HEK293 (cell line): ENCODE data around the gene DAP.

Experiments
- CTCF ChIA-PET: fragments of 350-600 bp; formaldehyde crosslinking; extraction: SDS; loops from one replicate; lab custom pipeline; 2021; ENCODE audit warnings: antibody characterized with exemption; lab: Yijun Ruan, JAX
- POLR2A ChIA-PET: fragments of 300-600 bp; formaldehyde crosslinking; extraction: SDS; loops from one replicate; lab custom pipeline; 2020; ENCODE audit warnings: antibody characterized with exemption, inconsistent platforms; lab: Yijun Ruan, JAX
- H3K27ac ChIP-seq: fragments of 200-500 bp; sonication (Bioruptor generic); 2 replicates; pipeline ENCODE4 v1.5.1; 2014; ENCODE audit warnings: low read depth, low read length, control low read depth, inconsistent platforms; ENCODE audit errors: extremely low read depth
- H3K36me3 ChIP-seq, 2 experiments: fragments of 200-500 bp in 1 of 2; sonication (Bioruptor generic) in 1 of 2; 1 replicate in 1 of 2; 2 replicates in 1 of 2; pipeline ENCODE4 v1.5.1; 2014 to 2017; ENCODE audit warnings: inconsistent platforms in 2 of 2, low read length in 2 of 2; ENCODE audit not compliant: control insufficient read depth in 2 of 2, insufficient read depth in 1 of 2
- H3K4me1 ChIP-seq: fragments of 200-500 bp; sonication (Bioruptor generic); 2 replicates; pipeline ENCODE4 v1.5.1; 2014; ENCODE audit warnings: mild to moderate bottlenecking, low read length, inconsistent platforms; ENCODE audit not compliant: control insufficient read depth, insufficient read depth
- H3K4me3 ChIP-seq: 2 replicates; pipeline ENCODE4 v1.5.1; 2011; ENCODE audit warnings: low read depth, mild to moderate bottlenecking, control low read depth, low read length, moderate library complexity
- H3K9me3 ChIP-seq: fragments of 200-500 bp; sonication (Bioruptor generic); 2 replicates; pipeline ENCODE4 v1.5.1; 2014; ENCODE audit warnings: low read depth, low read length, inconsistent platforms; ENCODE audit not compliant: control insufficient read depth, insufficient read depth
- GLI2 ChIP-seq: fragments of 450-650 bp; formaldehyde crosslinking; IDR thresholded peaks from 2 replicates; pipeline ENCODE4; 2017; ENCODE audit warnings: missing biosample characterization, missing genetic modification characterization, low read depth, borderline replicate concordance
- KLF10 ChIP-seq: fragments of 450-650 bp; IDR thresholded peaks from 2 replicates; pipeline ENCODE4 v1.5.1; 2018; ENCODE audit warnings: missing biosample characterization, mild to moderate bottlenecking, missing genetic modification characterization
- MYNN ChIP-seq: fragments of 450-650 bp; formaldehyde crosslinking; IDR thresholded peaks from 2 replicates; pipeline ENCODE4 v1.5.1; 2016; ENCODE audit warnings: missing biosample characterization, missing genetic modification characterization, borderline replicate concordance
- PRDM1 ChIP-seq: fragments of 450-650 bp; formaldehyde crosslinking; IDR thresholded peaks from 2 replicates; pipeline ENCODE4; 2016; ENCODE audit warnings: missing biosample characterization, missing genetic modification characterization
- YY1 ChIP-seq: fragments of 450-650 bp; formaldehyde crosslinking; IDR thresholded peaks from 2 replicates; pipeline ENCODE4 v1.5.1; 2018; ENCODE audit warnings: missing biosample characterization, missing genetic modification characterization
- ZIC2 ChIP-seq: fragments of 450-650 bp; formaldehyde crosslinking; IDR thresholded peaks from 2 replicates; pipeline ENCODE4 v1.5.1; 2016; ENCODE audit warnings: missing biosample characterization, missing genetic modification characterization
- ZNF140 ChIP-seq: fragments of 450-650 bp; formaldehyde crosslinking; IDR thresholded peaks from 2 replicates; pipeline ENCODE4 v1.5.1; 2016; ENCODE audit warnings: missing biosample characterization, missing genetic modification characterization
- ZNF354C ChIP-seq: fragments of 450-650 bp; formaldehyde crosslinking; IDR thresholded peaks from 2 replicates; pipeline ENCODE4 v1.5.1; 2016; ENCODE audit warnings: missing biosample characterization, missing genetic modification characterization, low read depth, borderline replicate concordance
- ZNF416 ChIP-seq: fragments of 450-650 bp; formaldehyde crosslinking; IDR thresholded peaks from 2 replicates; pipeline ENCODE4 v1.5.1; 2016; ENCODE audit warnings: missing biosample characterization, missing genetic modification characterization
- ZNF426 ChIP-seq: fragments of 450-650 bp; formaldehyde crosslinking; IDR thresholded peaks from 2 replicates; pipeline ENCODE4 v1.5.1; 2017; ENCODE audit warnings: missing biosample characterization, missing genetic modification characterization, mild to moderate bottlenecking, inconsistent platforms, moderate library complexity
- ZNF529 ChIP-seq: fragments of 450-650 bp; formaldehyde crosslinking; IDR thresholded peaks from 2 replicates; pipeline ENCODE4 v1.5.1; 2017; ENCODE audit warnings: missing genetic modification characterization, missing biosample characterization; ENCODE audit not compliant: insufficient replicate concordance
- ZNF571 ChIP-seq: fragments of 450-650 bp; formaldehyde crosslinking; IDR thresholded peaks from 2 replicates; pipeline ENCODE4 v1.5.0; 2017; ENCODE audit warnings: missing biosample characterization, missing genetic modification characterization
- ZNF596 ChIP-seq: fragments of 450-650 bp; IDR thresholded peaks from 2 replicates; pipeline ENCODE4 v1.5.0; 2018; ENCODE audit warnings: missing biosample characterization, mild to moderate bottlenecking, missing genetic modification characterization, moderate library complexity
- ZNF791 ChIP-seq: fragments of 450-650 bp; formaldehyde crosslinking; IDR thresholded peaks from 2 replicates; pipeline ENCODE4 v1.5.1; 2016; ENCODE audit warnings: missing biosample characterization, missing genetic modification characterization
- ZSCAN23 ChIP-seq: fragments of 450-650 bp; formaldehyde crosslinking; IDR thresholded peaks from 2 replicates; pipeline ENCODE4 v1.5.1; 2016; ENCODE audit warnings: missing biosample characterization, missing genetic modification characterization
- TF ChIP-seq, protein P1 (sequence below): fragments of 450-650 bp; formaldehyde crosslinking; optimal IDR thresholded peaks from 2 replicates; pipeline ENCODE3; 2016; ENCODE audit warnings: missing biosample characterization, mild to moderate bottlenecking, missing genetic modification characterization
- TF ChIP-seq, protein P2 (sequence below): fragments of 450-650 bp; formaldehyde crosslinking; IDR thresholded peaks from 2 replicates; pipeline ENCODE4 v1.5.1; 2016; ENCODE audit warnings: missing biosample characterization, missing genetic modification characterization
- TF ChIP-seq, protein P3 (sequence below): fragments of 450-650 bp; formaldehyde crosslinking; IDR thresholded peaks from 2 replicates; pipeline ENCODE4 v1.5.1; 2017; ENCODE audit warnings: missing biosample characterization, missing genetic modification characterization
- TF ChIP-seq, protein P4 (sequence below): fragments of 450-650 bp; formaldehyde crosslinking; IDR thresholded peaks from 2 replicates; pipeline ENCODE4 v1.5.1; 2016; ENCODE audit warnings: missing biosample characterization, missing genetic modification characterization
- TF ChIP-seq, protein P5 (sequence below): fragments of 450-650 bp; formaldehyde crosslinking; IDR thresholded peaks from 2 replicates; pipeline ENCODE4 v1.5.1; 2016; ENCODE audit warnings: missing biosample characterization, missing genetic modification characterization
- TF ChIP-seq, protein P6 (sequence below): fragments of 450-650 bp; formaldehyde crosslinking; IDR thresholded peaks from 2 replicates; pipeline ENCODE4 v1.5.1; 2016; ENCODE audit warnings: missing biosample characterization, missing genetic modification characterization
- TF ChIP-seq, protein P7 (sequence below): IDR thresholded peaks from 2 replicates; pipeline ENCODE4 v1.6.1; 2011; ENCODE audit warnings: mild to moderate bottlenecking, low read depth, low read length, borderline replicate concordance

DAP gene

DNA sequence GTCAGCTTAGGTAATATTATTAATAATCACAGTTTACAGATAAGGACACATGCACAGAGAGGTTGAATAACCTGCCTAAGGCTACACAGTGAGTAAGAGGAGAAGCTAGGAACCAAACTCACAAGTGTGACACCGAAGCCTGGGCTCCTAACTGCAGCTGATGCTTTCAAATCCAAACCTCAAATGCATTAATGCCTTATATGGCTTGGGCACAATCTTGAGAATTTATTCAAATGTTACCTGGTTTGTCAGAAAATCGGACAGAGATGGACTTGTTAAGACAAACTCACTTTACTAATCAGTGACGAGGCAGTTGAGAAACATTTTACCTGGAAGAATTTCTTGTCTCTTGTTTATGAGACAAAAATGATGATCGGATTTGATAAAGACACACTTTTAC is 54.7 kb downstream of the DAP start:
- H3K27ac ChIP-seq = no peak overlapping the region
- ChIA-PET POLR2A (no interaction called here), CTCF (interaction anchor here (0.6 to 0.8 kb wide), 4 partner anchors 149 to 485 kb away, joined by 3 read pairs; no protein-coding TSS in a partner anchor)
- peaks cover 0 to 6% of the 10 kb centered on the region in 2 experiments; a peak in 1 of 3 replicates for H3K36me3 ChIP-seq
- H3K9me3 ChIP-seq = no peaks in the 10 kb centered on the region
- TF ChIP-seq ZSCAN23 (no peak), KLF10 (tag by site-specific recombination) (no peak), ZNF571 (tag by site-specific recombination) (no peak)
- no peaks in the 10 kb centered on the region for H3K4me1 ChIP-seq
- H3K4me3 ChIP-seq = no peak overlapping the region

DNA sequence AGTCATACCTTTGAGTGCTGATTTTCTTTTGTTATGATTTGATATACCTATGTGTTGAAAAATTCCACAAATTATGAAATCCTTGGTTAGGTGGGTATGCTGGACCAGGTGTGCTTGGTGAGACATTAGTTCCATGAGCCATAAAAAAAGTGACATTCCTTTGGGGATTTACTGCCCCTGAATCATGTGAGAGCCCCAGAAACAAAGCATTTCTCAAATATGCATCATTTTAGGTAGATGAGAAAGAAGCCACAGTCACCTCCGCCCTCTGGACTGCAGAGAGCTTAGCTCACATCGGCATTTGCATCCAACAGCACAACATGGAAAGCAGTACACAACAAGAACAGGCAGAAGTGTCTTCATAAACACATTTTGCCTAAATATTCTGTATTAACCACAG is 55.3 kb downstream of the DAP start:
- Histone ChIP-seq H3K4me1 (no peaks in the 10 kb centered on the region), H3K9me3 (no peaks in the 10 kb centered on the region), H3K36me3 (peaks cover 0 to 6% of the 10 kb centered on the region in 2 experiments; a peak in 1 of 3 replicates), H3K27ac (no peak overlapping the region), H3K4me3 (no peak overlapping the region)
- CTCF ChIA-PET = interaction anchor here (0.6 to 0.8 kb wide), 3 partner anchors 150 to 484 kb away, joined by 3 read pairs; no protein-coding TSS in a partner anchor
- TF ChIP-seq ZNF426 (tag by site-specific recombination) (no peak), ZNF140 (tag by site-specific recombination) (no peak), GLI2 (tag by site-specific recombination) (no peak)
- POLR2A ChIA-PET = no interaction called here

DNA sequence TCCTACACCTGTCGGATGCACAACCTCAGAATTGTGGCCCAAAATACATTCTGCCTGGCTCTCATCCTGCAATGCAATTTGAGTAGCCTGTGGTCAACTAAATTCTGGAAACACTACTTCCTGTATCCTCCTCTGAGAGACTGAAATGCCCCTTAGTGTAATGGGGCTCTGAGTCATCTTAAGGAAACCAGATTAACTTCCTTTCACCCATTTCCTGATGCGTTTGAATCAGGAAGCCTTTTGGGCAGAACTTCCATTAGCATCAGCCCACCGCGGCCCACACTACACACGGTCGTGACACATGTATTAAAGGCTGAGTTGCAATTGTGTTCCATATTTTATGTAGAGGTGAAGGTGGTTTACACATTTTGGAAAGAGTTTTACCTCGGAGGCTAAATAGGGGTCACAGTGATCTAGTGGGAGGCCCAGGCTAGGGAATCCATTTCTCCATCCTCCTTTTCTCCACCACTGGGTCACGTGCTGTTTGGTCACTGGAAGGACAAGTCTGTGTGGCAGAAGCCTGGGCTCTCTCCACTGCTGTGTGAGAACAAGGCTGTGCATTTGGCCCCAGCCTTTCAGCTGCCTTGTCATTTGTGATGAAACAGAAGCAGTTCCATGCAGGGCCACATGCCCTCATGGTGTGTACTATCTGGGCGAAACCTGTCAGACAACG is 55.9 kb downstream of the DAP start:
- Histone ChIP-seq H3K9me3 (no peaks in the 10 kb centered on the region), H3K4me1 (no peaks in the 10 kb centered on the region), H3K27ac (no peak overlapping the region), H3K36me3 (peaks cover 0 to 3% of the 10 kb centered on the region in 2 experiments; a peak in 1 of 3 replicates)
- POLR2A ChIA-PET = no interaction called here
- TF ChIP-seq ZNF416 (no peak), ZNF791 (tag by site-specific recombination) (no peak), ZNF354C (tag by site-specific recombination) (no peak), ZNF529 (no peak), MYNN (no peak), PRDM1 (tag by site-specific recombination) (no peak), ZNF596 (tag by site-specific recombination) (no peak), ZIC2 (tag by site-specific recombination) (no peak), YY1 (tag by site-specific recombination) (no peak)
- TF ChIP-seq, protein P1, sequence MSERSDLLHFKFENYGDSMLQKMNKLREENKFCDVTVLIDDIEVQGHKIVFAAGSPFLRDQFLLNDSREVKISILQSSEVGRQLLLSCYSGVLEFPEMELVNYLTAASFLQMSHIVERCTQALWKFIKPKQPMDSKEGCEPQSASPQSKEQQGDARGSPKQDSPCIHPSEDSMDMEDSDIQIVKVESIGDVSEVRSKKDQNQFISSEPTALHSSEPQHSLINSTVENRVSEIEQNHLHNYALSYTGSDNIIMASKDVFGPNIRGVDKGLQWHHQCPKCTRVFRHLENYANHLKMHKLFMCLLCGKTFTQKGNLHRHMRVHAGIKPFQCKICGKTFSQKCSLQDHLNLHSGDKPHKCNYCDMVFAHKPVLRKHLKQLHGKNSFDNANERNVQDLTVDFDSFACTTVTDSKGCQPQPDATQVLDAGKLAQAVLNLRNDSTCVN (tag by site-specific recombination) = no peak
- TF ChIP-seq, protein P2, sequence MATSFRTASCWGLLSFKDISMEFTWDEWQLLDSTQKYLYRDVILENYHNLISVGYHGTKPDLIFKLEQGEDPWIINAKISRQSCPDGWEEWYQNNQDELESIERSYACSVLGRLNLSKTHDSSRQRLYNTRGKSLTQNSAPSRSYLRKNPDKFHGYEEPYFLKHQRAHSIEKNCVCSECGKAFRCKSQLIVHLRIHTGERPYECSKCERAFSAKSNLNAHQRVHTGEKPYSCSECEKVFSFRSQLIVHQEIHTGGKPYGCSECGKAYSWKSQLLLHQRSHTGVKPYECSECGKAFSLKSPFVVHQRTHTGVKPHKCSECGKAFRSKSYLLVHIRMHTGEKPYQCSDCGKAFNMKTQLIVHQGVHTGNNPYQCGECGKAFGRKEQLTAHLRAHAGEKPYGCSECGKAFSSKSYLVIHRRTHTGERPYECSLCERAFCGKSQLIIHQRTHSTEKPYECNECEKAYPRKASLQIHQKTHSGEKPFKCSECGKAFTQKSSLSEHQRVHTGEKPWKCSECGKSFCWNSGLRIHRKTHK (tag by site-specific recombination) = no peak
- TF ChIP-seq, protein P3, sequence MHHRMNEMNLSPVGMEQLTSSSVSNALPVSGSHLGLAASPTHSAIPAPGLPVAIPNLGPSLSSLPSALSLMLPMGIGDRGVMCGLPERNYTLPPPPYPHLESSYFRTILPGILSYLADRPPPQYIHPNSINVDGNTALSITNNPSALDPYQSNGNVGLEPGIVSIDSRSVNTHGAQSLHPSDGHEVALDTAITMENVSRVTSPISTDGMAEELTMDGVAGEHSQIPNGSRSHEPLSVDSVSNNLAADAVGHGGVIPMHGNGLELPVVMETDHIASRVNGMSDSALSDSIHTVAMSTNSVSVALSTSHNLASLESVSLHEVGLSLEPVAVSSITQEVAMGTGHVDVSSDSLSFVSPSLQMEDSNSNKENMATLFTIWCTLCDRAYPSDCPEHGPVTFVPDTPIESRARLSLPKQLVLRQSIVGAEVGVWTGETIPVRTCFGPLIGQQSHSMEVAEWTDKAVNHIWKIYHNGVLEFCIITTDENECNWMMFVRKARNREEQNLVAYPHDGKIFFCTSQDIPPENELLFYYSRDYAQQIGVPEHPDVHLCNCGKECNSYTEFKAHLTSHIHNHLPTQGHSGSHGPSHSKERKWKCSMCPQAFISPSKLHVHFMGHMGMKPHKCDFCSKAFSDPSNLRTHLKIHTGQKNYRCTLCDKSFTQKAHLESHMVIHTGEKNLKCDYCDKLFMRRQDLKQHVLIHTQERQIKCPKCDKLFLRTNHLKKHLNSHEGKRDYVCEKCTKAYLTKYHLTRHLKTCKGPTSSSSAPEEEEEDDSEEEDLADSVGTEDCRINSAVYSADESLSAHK (tag by site-specific recombination) = no peak
- TF ChIP-seq, protein P4, sequence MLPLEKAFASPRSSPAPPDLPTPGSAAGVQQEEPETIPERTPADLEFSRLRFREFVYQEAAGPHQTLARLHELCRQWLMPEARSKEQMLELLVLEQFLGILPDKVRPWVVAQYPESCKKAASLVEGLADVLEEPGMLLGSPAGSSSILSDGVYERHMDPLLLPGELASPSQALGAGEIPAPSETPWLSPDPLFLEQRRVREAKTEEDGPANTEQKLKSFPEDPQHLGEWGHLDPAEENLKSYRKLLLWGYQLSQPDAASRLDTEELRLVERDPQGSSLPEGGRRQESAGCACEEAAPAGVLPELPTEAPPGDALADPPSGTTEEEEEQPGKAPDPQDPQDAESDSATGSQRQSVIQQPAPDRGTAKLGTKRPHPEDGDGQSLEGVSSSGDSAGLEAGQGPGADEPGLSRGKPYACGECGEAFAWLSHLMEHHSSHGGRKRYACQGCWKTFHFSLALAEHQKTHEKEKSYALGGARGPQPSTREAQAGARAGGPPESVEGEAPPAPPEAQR = no peak
- TF ChIP-seq, protein P5, sequence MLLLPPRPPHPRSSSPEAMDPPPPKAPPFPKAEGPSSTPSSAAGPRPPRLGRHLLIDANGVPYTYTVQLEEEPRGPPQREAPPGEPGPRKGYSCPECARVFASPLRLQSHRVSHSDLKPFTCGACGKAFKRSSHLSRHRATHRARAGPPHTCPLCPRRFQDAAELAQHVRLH (tag by site-specific recombination) = no peak
- TF ChIP-seq, protein P6, sequence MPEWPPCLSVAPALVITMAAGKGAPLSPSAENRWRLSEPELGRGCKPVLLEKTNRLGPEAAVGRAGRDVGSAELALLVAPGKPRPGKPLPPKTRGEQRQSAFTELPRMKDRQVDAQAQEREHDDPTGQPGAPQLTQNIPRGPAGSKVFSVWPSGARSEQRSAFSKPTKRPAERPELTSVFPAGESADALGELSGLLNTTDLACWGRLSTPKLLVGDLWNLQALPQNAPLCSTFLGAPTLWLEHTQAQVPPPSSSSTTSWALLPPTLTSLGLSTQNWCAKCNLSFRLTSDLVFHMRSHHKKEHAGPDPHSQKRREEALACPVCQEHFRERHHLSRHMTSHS (tag by site-specific recombination) = no peak
- TF ChIP-seq, protein P7, sequence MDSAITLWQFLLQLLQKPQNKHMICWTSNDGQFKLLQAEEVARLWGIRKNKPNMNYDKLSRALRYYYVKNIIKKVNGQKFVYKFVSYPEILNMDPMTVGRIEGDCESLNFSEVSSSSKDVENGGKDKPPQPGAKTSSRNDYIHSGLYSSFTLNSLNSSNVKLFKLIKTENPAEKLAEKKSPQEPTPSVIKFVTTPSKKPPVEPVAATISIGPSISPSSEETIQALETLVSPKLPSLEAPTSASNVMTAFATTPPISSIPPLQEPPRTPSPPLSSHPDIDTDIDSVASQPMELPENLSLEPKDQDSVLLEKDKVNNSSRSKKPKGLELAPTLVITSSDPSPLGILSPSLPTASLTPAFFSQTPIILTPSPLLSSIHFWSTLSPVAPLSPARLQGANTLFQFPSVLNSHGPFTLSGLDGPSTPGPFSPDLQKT = no peak
- TF ChIP-seq, all 188 proteins: peak for 0
- no peak overlapping the region for H3K4me3 ChIP-seq
- CTCF ChIA-PET = no interaction called here
